HepG2 (cell line): Measurements from ENCODE around the gene DNAJC4. TPM values are rescaled to one million over a fixed set of nuclear protein-coding genes. Genes with fewer than 3 reads are reported as not detected.

ENCODE experiments used
- CEBPB ChIP-seq: IDR thresholded peaks from 2 replicates; pipeline ENCODE4 v1.6.1; 2011; ENCODE audit warnings: low read depth, low read length, improper control_type of control experiment, borderline replicate concordance
- FOSL2 ChIP-seq: sonication (generic); formaldehyde crosslinking; IDR thresholded peaks from 2 replicates; pipeline ENCODE4 v1.4.0; 2020; ENCODE audit warnings: missing genetic modification reagents
- HMG20A ChIP-seq: IDR thresholded peaks from 2 replicates; pipeline ENCODE4 v1.6.1; 2016; ENCODE audit warnings: borderline replicate concordance
- HNF1B ChIP-seq: sonication (generic); formaldehyde crosslinking; IDR thresholded peaks from 2 replicates; pipeline ENCODE4 v1.5.1; 2020; ENCODE audit warnings: mild to moderate bottlenecking, moderate library complexity, missing genetic modification reagents
- NCOA5 ChIP-seq: sonication (generic); formaldehyde crosslinking; IDR thresholded peaks from 2 replicates; pipeline ENCODE4 v1.4.0; 2020; ENCODE audit warnings: missing genetic modification reagents
- PBX3 ChIP-seq: sonication (generic); formaldehyde crosslinking; IDR thresholded peaks from 2 replicates; pipeline ENCODE4 v1.8.1; 2023; ENCODE audit warnings: missing genetic modification reagents, inconsistent platforms, borderline replicate concordance
- RAD21 ChIP-seq: fragments of 450-650 bp; formaldehyde crosslinking; IDR thresholded peaks from 2 replicates; pipeline ENCODE4 v1.5.0; 2020; ENCODE audit warnings: mild to moderate bottlenecking
- TAF15 ChIP-seq: fragments of 200-400 bp; formaldehyde crosslinking; IDR thresholded peaks from one replicate; pipeline ENCODE4 v1.6.1; 2018; ENCODE audit warnings: mild to moderate bottlenecking, low read depth, low read length; ENCODE audit not compliant: poor library complexity, severe bottlenecking
- ZNF280B ChIP-seq: sonication (generic); formaldehyde crosslinking; IDR thresholded peaks from 2 replicates; pipeline ENCODE4 v1.5.0; 2020; ENCODE audit warnings: missing genetic modification reagents, mild to moderate bottlenecking, borderline replicate concordance
- ZNF34 ChIP-seq: sonication (generic); formaldehyde crosslinking; IDR thresholded peaks from 2 replicates; pipeline ENCODE4 v1.4.0; 2020; ENCODE audit warnings: mild to moderate bottlenecking, missing genetic modification reagents, borderline replicate concordance
- ZNF557 ChIP-seq: sonication (generic); formaldehyde crosslinking; IDR thresholded peaks from 2 replicates; pipeline ENCODE4 v1.4.0; 2020; ENCODE audit warnings: missing genetic modification reagents
- ZNF709 ChIP-seq: sonication (generic); formaldehyde crosslinking; IDR thresholded peaks from 2 replicates; pipeline ENCODE4 v1.5.0; 2020; ENCODE audit warnings: mild to moderate bottlenecking, missing genetic modification reagents
- ZNF891 ChIP-seq: sonication (generic); formaldehyde crosslinking; IDR thresholded peaks from 2 replicates; pipeline ENCODE4 v1.5.0; 2020; ENCODE audit warnings: mild to moderate bottlenecking, missing genetic modification reagents
- polyA plus RNA-seq, 8 experiments: library from polyadenylated mRNA; depleted of rRNA in 3 of 8; stranded (reverse) in 7 of 8; unstranded in 1 of 8; fragments of >200 nt; fragmentation: Illumina TruSeq in 4 of 8; extraction: Trizol in 4 of 8; gene quantifications; 2 replicates each; pipeline versions ENCODE4 v1.2.1 to v1.2.3, GENCODE V29; 2011 to 2016; ENCODE audit warnings: low read depth in 4 of 8, missing spikeins in 1 of 8, mixed read lengths in 1 of 8; ENCODE audit not compliant: insufficient read depth in 1 of 8
- total RNA-seq, 5 experiments: library from RNA; depleted of rRNA; stranded (reverse); fragments of >200 nt; fragmentation: Illumina TruSeq; extraction: Trizol; gene quantifications; 2 replicates each; pipeline ENCODE4 v1.2.3, GENCODE V29; 2016; ENCODE audit warnings: low read depth in 1 of 5
- TF ChIP-seq, protein P1 (sequence below): IDR thresholded peaks from 2 replicates; pipeline ENCODE4 v1.6.1; 2016; ENCODE audit warnings: control low read depth
- TF ChIP-seq, protein P2 (sequence below), 2 experiments: sonication (generic) in 1 of 2; formaldehyde crosslinking in 1 of 2; IDR thresholded peaks; 2 replicates each; pipeline versions ENCODE4 v1.4.0 to v1.6.1; 2018 to 2020; ENCODE audit warnings: missing genetic modification reagents in 2 of 2, borderline replicate concordance in 1 of 2, low read depth in 1 of 2, mild to moderate bottlenecking in 1 of 2, missing biosample characterization in 1 of 2
- TF ChIP-seq, protein P3 (sequence below): IDR thresholded peaks from 2 replicates; pipeline ENCODE4 v1.4.0; 2020; ENCODE audit warnings: mild to moderate bottlenecking, missing genetic modification reagents

Gene DNAJC4
- total and polyA plus RNA-seq, 2 of the 13 experiments (the other 11 are each of a cell fraction or from before 2014, with no cell fraction given): 10.3 to 60.8 TPM

DNA sequence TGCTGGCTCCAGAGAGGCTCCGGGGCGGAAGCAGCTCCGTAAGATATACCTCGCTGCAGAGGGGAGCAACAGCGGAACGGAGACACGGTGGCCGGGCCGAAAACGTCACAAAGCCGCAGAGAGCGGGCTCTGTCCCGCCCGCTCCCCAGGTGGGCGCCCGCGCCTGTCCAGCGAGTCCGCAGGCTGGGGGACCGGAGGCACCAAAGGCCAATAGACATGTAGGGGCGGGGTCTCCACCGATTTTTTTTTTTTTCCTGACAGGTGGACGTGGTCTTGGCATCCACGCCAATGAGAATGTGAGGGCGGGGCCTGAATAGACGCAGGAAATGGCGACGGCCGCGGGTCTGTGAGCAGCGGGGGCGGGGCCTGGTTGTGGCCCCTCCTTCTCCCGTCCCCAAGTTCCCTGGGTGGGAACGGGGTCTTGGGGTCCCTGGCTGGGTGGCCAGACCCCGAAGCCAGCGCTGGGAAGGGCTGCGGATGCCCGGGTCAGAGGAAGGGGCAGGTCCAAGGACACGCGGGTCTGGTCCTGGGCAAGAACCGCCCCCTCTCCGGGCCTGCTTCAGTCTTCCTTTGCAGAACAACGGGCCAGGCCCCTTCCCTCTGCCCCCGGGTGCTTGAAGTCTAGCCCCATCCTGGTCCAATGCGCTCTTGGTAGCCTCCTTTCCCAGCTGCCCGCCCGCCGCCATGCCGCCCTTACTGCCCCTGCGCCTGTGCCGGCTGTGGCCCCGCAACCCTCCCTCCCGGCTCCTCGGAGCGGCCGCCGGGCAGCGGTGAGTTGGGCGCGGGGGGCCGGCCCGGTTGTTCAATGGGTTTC is at the start of gene DNAJC4 (continued):
- TF ChIP-seq, protein P1, sequence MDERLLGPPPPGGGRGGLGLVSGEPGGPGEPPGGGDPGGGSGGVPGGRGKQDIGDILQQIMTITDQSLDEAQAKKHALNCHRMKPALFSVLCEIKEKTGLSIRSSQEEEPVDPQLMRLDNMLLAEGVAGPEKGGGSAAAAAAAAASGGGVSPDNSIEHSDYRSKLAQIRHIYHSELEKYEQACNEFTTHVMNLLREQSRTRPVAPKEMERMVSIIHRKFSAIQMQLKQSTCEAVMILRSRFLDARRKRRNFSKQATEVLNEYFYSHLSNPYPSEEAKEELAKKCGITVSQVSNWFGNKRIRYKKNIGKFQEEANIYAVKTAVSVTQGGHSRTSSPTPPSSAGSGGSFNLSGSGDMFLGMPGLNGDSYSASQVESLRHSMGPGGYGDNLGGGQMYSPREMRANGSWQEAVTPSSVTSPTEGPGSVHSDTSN (CRISPR knock-in tag): 0 out of 2 replicates have a peak, but pooled peaks have one; percentile 26
- TF ChIP-seq FOSL2 (CRISPR knock-in tag) (peak; percentile 24; the same call in 1 of the 2 replicates), HNF1B (CRISPR knock-in tag) (peak; percentile 77; the same call in 1 of the 2 replicates), HMG20A (CRISPR knock-in tag) (no peak), ZNF709 (CRISPR knock-in tag) (peak; percentile 24; the same call in 1 of the 2 replicates), ZNF280B (CRISPR knock-in tag) (peak; percentile 63; the same call in 1 of the 2 replicates), ZNF891 (CRISPR knock-in tag) (peak; percentile 77), RAD21 (CRISPR knock-in tag) (no peak), TAF15 (no peak), PBX3 (CRISPR knock-in tag) (no peak), CEBPB (no peak), ZNF557 (CRISPR knock-in tag) (no peak), NCOA5 (CRISPR knock-in tag) (no peak), ZNF34 (CRISPR knock-in tag) (no peak)
- TF ChIP-seq, protein P2, sequence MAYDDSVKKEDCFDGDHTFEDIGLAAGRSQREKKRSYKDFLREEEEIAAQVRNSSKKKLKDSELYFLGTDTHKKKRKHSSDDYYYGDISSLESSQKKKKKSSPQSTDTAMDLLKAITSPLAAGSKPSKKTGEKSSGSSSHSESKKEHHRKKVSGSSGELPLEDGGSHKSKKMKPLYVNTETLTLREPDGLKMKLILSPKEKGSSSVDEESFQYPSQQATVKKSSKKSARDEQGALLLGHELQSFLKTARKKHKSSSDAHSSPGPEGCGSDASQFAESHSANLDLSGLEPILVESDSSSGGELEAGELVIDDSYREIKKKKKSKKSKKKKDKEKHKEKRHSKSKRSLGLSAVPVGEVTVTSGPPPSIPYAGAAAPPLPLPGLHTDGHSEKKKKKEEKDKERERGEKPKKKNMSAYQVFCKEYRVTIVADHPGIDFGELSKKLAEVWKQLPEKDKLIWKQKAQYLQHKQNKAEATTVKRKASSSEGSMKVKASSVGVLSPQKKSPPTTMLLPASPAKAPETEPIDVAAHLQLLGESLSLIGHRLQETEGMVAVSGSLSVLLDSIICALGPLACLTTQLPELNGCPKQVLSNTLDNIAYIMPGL (CRISPR knock-in tag; IDR thresholded peaks at IDR 0.05; ENCODE audit: borderline replicate concordance in 1 of 2, low read depth in 1 of 2): peak in 1 of 2 experiments; percentile 55; a peak in 2 of 4 replicates
- TF ChIP-seq, protein P3, sequence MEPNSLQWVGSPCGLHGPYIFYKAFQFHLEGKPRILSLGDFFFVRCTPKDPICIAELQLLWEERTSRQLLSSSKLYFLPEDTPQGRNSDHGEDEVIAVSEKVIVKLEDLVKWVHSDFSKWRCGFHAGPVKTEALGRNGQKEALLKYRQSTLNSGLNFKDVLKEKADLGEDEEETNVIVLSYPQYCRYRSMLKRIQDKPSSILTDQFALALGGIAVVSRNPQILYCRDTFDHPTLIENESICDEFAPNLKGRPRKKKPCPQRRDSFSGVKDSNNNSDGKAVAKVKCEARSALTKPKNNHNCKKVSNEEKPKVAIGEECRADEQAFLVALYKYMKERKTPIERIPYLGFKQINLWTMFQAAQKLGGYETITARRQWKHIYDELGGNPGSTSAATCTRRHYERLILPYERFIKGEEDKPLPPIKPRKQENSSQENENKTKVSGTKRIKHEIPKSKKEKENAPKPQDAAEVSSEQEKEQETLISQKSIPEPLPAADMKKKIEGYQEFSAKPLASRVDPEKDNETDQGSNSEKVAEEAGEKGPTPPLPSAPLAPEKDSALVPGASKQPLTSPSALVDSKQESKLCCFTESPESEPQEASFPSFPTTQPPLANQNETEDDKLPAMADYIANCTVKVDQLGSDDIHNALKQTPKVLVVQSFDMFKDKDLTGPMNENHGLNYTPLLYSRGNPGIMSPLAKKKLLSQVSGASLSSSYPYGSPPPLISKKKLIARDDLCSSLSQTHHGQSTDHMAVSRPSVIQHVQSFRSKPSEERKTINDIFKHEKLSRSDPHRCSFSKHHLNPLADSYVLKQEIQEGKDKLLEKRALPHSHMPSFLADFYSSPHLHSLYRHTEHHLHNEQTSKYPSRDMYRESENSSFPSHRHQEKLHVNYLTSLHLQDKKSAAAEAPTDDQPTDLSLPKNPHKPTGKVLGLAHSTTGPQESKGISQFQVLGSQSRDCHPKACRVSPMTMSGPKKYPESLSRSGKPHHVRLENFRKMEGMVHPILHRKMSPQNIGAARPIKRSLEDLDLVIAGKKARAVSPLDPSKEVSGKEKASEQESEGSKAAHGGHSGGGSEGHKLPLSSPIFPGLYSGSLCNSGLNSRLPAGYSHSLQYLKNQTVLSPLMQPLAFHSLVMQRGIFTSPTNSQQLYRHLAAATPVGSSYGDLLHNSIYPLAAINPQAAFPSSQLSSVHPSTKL (CRISPR knock-in tag): 0 out of 2 replicates have a peak, but pooled peaks have one; percentile 7
